HepG2 (cell line): ENCODE measurements around the gene TXN2. TPM values are rescaled to one million over a fixed set of nuclear protein-coding genes. Genes with fewer than 3 reads are reported as not detected.

Experiments used
- BRD4 ChIP-seq: sonication (generic); formaldehyde crosslinking; IDR thresholded peaks from 2 replicates; pipeline ENCODE4 v1.4.0; 2020; ENCODE audit warnings: missing genetic modification reagents
- CREB1 ChIP-seq, 2 experiments: fragments of 450-650 bp in 1 of 2; IDR thresholded peaks; 2 replicates each; pipeline ENCODE4 v1.6.1; 2016 to 2017; ENCODE audit warnings: control low read depth in 1 of 2, mild to moderate bottlenecking in 1 of 2, missing compliant biosample characterization in 1 of 2, missing genetic modification characterization in 1 of 2
- DMAP1 ChIP-seq: IDR thresholded peaks from 2 replicates; pipeline ENCODE4 v1.6.1; 2016
- ELF3 ChIP-seq: IDR thresholded peaks from 2 replicates; pipeline ENCODE4 v1.6.1; 2016; ENCODE audit warnings: missing genetic modification reagents, missing compliant biosample characterization
- GTF3A ChIP-seq: sonication (generic); formaldehyde crosslinking; conservative IDR thresholded peaks from 2 replicates; pipeline ENCODE4 v1.4.0; 2020; ENCODE audit warnings: mild to moderate bottlenecking, missing genetic modification reagents
- HNF4A ChIP-seq: sonication (generic); formaldehyde crosslinking; IDR thresholded peaks from 2 replicates; pipeline ENCODE4 v1.4.0; 2020; ENCODE audit warnings: missing genetic modification reagents
- HNRNPH1 ChIP-seq: fragments of 200-400 bp; formaldehyde crosslinking; optimal IDR thresholded peaks from 2 replicates; pipeline ENCODE3; 2017; ENCODE audit warnings: mild to moderate bottlenecking, low read depth, low read length
- HNRNPUL1 ChIP-seq: fragments of 200-400 bp; formaldehyde crosslinking; IDR thresholded peaks from 2 replicates; pipeline ENCODE4 v1.6.1; 2017; ENCODE audit warnings: low read depth, mild to moderate bottlenecking, low read length, moderate library complexity
- HOXD1 ChIP-seq: sonication (generic); formaldehyde crosslinking; IDR thresholded peaks from 2 replicates; pipeline ENCODE4 v1.5.0; 2020; ENCODE audit warnings: missing genetic modification reagents
- IRF2 ChIP-seq: IDR thresholded peaks from 2 replicates; pipeline ENCODE4 v1.6.1; 2018; ENCODE audit warnings: missing genetic modification reagents, missing compliant biosample characterization
- NCOA2 ChIP-seq: sonication (generic); formaldehyde crosslinking; IDR thresholded peaks from 2 replicates; pipeline ENCODE4 v1.8.0; 2022; ENCODE audit warnings: inconsistent platforms
- PLRG1 ChIP-seq: fragments of 450-650 bp; conservative IDR thresholded peaks from 2 replicates; pipeline ENCODE4 v1.6.1; 2016
- RFX5 ChIP-seq: IDR thresholded peaks from 2 replicates; pipeline ENCODE4 v1.6.1; 2011; ENCODE audit warnings: low read depth, low read length, improper control_type of control experiment
- SOX6 ChIP-seq, 2 experiments: fragments of 450-650 bp in 1 of 2; sonication (generic) in 1 of 2; formaldehyde crosslinking in 1 of 2; IDR thresholded peaks; 2 replicates each; pipeline versions ENCODE4 v1.4.0 to v1.6.1; 2017 to 2020; ENCODE audit warnings: antibody characterized with exemption in 1 of 2, mild to moderate bottlenecking in 1 of 2, missing genetic modification reagents in 1 of 2
- SP4 ChIP-seq: sonication (generic); formaldehyde crosslinking; IDR thresholded peaks from 2 replicates; pipeline ENCODE4 v1.8.1; 2023; ENCODE audit warnings: mild to moderate bottlenecking, missing genetic modification reagents
- TBL1XR1 ChIP-seq: fragments of 150-350 bp; IDR thresholded peaks from 2 replicates; pipeline ENCODE4 v1.6.1; 2014; ENCODE audit warnings: borderline replicate concordance, low read length; ENCODE audit not compliant: partially characterized antibody
- TEAD3 ChIP-seq: optimal IDR thresholded peaks from 2 replicates; pipeline ENCODE3; 2016; ENCODE audit warnings: borderline replicate concordance
- THAP8 ChIP-seq: sonication (generic); formaldehyde crosslinking; IDR thresholded peaks from 2 replicates; pipeline ENCODE4 v1.5.1; 2020; ENCODE audit warnings: missing genetic modification reagents, mild to moderate bottlenecking, borderline replicate concordance
- USF2 ChIP-seq, 2 experiments: sonication (generic) in 1 of 2; formaldehyde crosslinking in 1 of 2; IDR thresholded peaks; 2 replicates each; pipeline versions ENCODE4 v1.5.1 to v1.6.1; 2011 to 2020; ENCODE audit warnings: borderline replicate concordance in 1 of 2, low read depth in 1 of 2, low read length in 1 of 2, mild to moderate bottlenecking in 1 of 2, missing genetic modification reagents in 1 of 2, moderate library complexity in 1 of 2
- ZFAT ChIP-seq: sonication (generic); formaldehyde crosslinking; conservative IDR thresholded peaks from 2 replicates; pipeline ENCODE4 v1.8.1; 2023; ENCODE audit warnings: missing genetic modification reagents, inconsistent platforms
- ZNF24 ChIP-seq: fragments of 450-650 bp; IDR thresholded peaks from 2 replicates; pipeline ENCODE4 v1.6.1; 2017; ENCODE audit warnings: antibody characterized with exemption, mild to moderate bottlenecking
- ZNF253 ChIP-seq: sonication (generic); formaldehyde crosslinking; IDR thresholded peaks from 2 replicates; pipeline ENCODE4 v1.8.0; 2022; ENCODE audit warnings: mild to moderate bottlenecking, missing genetic modification reagents, borderline replicate concordance
- ZNF652 ChIP-seq: IDR thresholded peaks from 2 replicates; pipeline ENCODE4 v1.6.1; 2016; ENCODE audit warnings: low read depth, borderline replicate concordance
- ZNF770 ChIP-seq: sonication (generic); formaldehyde crosslinking; IDR thresholded peaks from 2 replicates; pipeline ENCODE4 v1.5.0; 2020; ENCODE audit warnings: mild to moderate bottlenecking, missing genetic modification reagents
- polyA plus RNA-seq, 8 experiments: library from polyadenylated mRNA; depleted of rRNA in 3 of 8; stranded (reverse) in 7 of 8; unstranded in 1 of 8; fragments of >200 nt; fragmentation: Illumina TruSeq in 4 of 8; extraction: Trizol in 4 of 8; gene quantifications; 2 replicates each; pipeline versions ENCODE4 v1.2.1 to v1.2.3, GENCODE V29; 2011 to 2016; ENCODE audit warnings: low read depth in 4 of 8, missing spikeins in 1 of 8, mixed read lengths in 1 of 8; ENCODE audit not compliant: insufficient read depth in 1 of 8
- total RNA-seq, 5 experiments: library from RNA; depleted of rRNA; stranded (reverse); fragments of >200 nt; fragmentation: Illumina TruSeq; extraction: Trizol; gene quantifications; 2 replicates each; pipeline ENCODE4 v1.2.3, GENCODE V29; 2016; ENCODE audit warnings: low read depth in 1 of 5

The TXN2 gene
- total and polyA plus RNA-seq, 2 of the 13 experiments (the other 11 are each of a cell fraction or from before 2014, with no cell fraction given): 41.4 to 109 TPM

GRCh38 chr22:36506637-36507517, 25.4 kb upstream of the TXN2 start, which contains the start of gene FOXRED2 (continued):
- TF ChIP-seq SP4 (CRISPR knock-in tag): peak; percentile 94
- TF ChIP-seq ZFAT (CRISPR knock-in tag): no peak; the same call in 1 of the 2 replicates
- no peak; the same call in 1 of the 2 replicates for TF ChIP-seq GTF3A
- no peak for TF ChIP-seq HNRNPUL1
- TF ChIP-seq HOXD1 (CRISPR knock-in tag): peak; percentile 73; the same call in 1 of the 2 replicates
- peak; percentile 95; the same call in 1 of the 2 replicates for TF ChIP-seq ZNF253
- no peak for TF ChIP-seq SOX6 (IDR thresholded peaks at IDR 0.05)
- TF ChIP-seq SOX6 (CRISPR knock-in tag; IDR thresholded peaks at IDR 0.05): peak; percentile 34; the same call in 1 of the 2 replicates
- no peak for TF ChIP-seq RFX5
- TF ChIP-seq IRF2 (CRISPR knock-in tag): peak; percentile 26
- TF ChIP-seq USF2 (IDR thresholded peaks at IDR 0.05; ENCODE audit: low read depth, low read length): peak; percentile 82
- peak; percentile 81 for TF ChIP-seq USF2 (CRISPR knock-in tag; IDR thresholded peaks at IDR 0.05; ENCODE audit: borderline replicate concordance)
- no peak for TF ChIP-seq ZNF652 (CRISPR knock-in tag)
- TF ChIP-seq ELF3 (CRISPR knock-in tag): peak; percentile 68
- no peak; the same call in 1 of the 2 replicates for TF ChIP-seq HNF4A (CRISPR knock-in tag)
- TF ChIP-seq PLRG1: no peak
- TF ChIP-seq HNRNPH1: no peak
- no peak; the same call in 1 of the 2 replicates for TF ChIP-seq CREB1 (IDR thresholded peaks at IDR 0.05)
- TF ChIP-seq CREB1 (CRISPR knock-in tag; IDR thresholded peaks at IDR 0.05): no peak
- TF ChIP-seq BRD4 (CRISPR knock-in tag): peak; percentile 75
- peak; percentile 84; the same call in 1 of the 2 replicates for TF ChIP-seq DMAP1 (CRISPR knock-in tag)
- TF ChIP-seq TBL1XR1: no peak
- TF ChIP-seq NCOA2 (CRISPR knock-in tag): peak; percentile 33; the same call in 1 of the 2 replicates
- TF ChIP-seq TEAD3 (CRISPR knock-in tag): peak; percentile 48
- TF ChIP-seq ZNF770 (CRISPR knock-in tag): peak; percentile 88
- TF ChIP-seq THAP8 (CRISPR knock-in tag): 0 out of 2 replicates have a peak, but pooled peaks have one; percentile 3
- no peak for TF ChIP-seq ZNF24
